Heart right ventricle (tissue), 16 donors: ENCODE measurements around the gene TNNT3. TPM values are rescaled to one million over a fixed set of nuclear protein-coding genes. Genes with fewer than 3 reads are reported as not detected.

Source experiments
- ATAC-seq, 8 donors: fragments of 200-7000 bp; cut with Tn5 transposase; one replicate each; pipeline ENCODE4 v1.9.1; 2020; ENCODE audit warnings: mild to moderate bottlenecking in 8 of 8, moderate library complexity in 8 of 8, moderate number of reproducible peaks in 1 of 8
- DNase-seq, 2 donors: peaks; one replicate each; pipeline ENCODE4 v3.0.0-alpha.2; 2020
- H3K27ac ChIP-seq, 10 donors: fragments of 200-600 bp; sonication (generic) in 2 of 10; one replicate each; pipeline versions ENCODE4 v1.5.0 to v1.8.0; 2020 to 2022; ENCODE audit warnings: mild to moderate bottlenecking in 3 of 10
- H3K27me3 ChIP-seq, 7 donors: fragments of 200-600 bp; one replicate each; pipeline ENCODE4 v1.8.0; 2021 to 2022; ENCODE audit warnings: mild to moderate bottlenecking in 2 of 7
- H3K36me3 ChIP-seq, 9 donors: fragments of 200-600 bp; sonication (generic) in 1 of 9; one replicate each; pipeline versions ENCODE4 v1.5.0 to v1.8.0; 2020 to 2022; ENCODE audit warnings: mild to moderate bottlenecking in 2 of 9
- H3K4me1 ChIP-seq, 9 donors: fragments of 200-600 bp; sonication (generic) in 1 of 9; one replicate each; pipeline versions ENCODE4 v1.5.0 to v1.8.0; 2020 to 2022; ENCODE audit warnings: mild to moderate bottlenecking in 4 of 9
- H3K4me3 ChIP-seq, 10 donors: fragments of 200-600 bp; sonication (generic) in 2 of 10; one replicate each; pipeline versions ENCODE4 v1.5.0 to v1.8.0; 2020 to 2022; ENCODE audit warnings: mild to moderate bottlenecking in 7 of 10, moderate library complexity in 2 of 10
- H3K9me3 ChIP-seq, 11 donors: fragments of 200-600 bp in 10 of 11; sonication (generic) in 2 of 11; one replicate each; pipeline versions ENCODE4 v1.5.0 to v1.8.0; 2013 to 2022; ENCODE audit warnings: mild to moderate bottlenecking in 2 of 11, control low read depth in 1 of 11, moderate library complexity in 1 of 11
- CTCF ChIP-seq, 9 donors: fragments of 200-600 bp; sonication (generic) in 2 of 9; IDR thresholded peaks; one replicate each; pipeline versions ENCODE4 v1.5.0 to v1.8.0; 2021 to 2022; ENCODE audit warnings: antibody characterized with exemption in 9 of 9, mild to moderate bottlenecking in 5 of 9, moderate library complexity in 1 of 9
- WGBS, 2 donors: extraction: QIAGEN DNeasy Blood & Tissue Kit; methylation state at CpG; one replicate each; pipeline ENCODE4 v1.1.7; 2013; ENCODE audit warnings: inconsistent platforms in 1 of 2; 5-methylcytosine and 5-hydroxymethylcytosine counted together
- intact Hi-C, 10 donors: fragments of 100-400 bp; cut with DNase I; formaldehyde crosslinking; loops; one replicate each; pipeline versions ENCODE4 v1.11.1 to v1.14.2; 2022
- polyA plus RNA-seq, 2 donors: library from polyadenylated mRNA; stranded (reverse); fragments of 200-250 nt; gene quantifications; one replicate each; pipeline ENCODE4 v1.2.3, GENCODE V29; 2013
- total RNA-seq, 10 donors: library from RNA; stranded (reverse); fragmentation: NEBNext Ultra II Directional in 3 of 10; extraction: Animal tissue kit (Norgen Biotek cat#: 25700) in 3 of 10; gene quantifications; one replicate each; pipeline versions ENCODE4 v1.2.1 to v1.2.4, GENCODE V29; 2021 to 2023
- donor health status: Arrhythmogenic right ventricular cardiomyopathy.
- donor health status: ischemic (EF 13 %, LVEDD 7.1; RV severe dilation, severe dysfunction).
- donor health status: healthy with polysubstance abuse.
- donor health status: DM: no; HTN: yes; CAD: no.
- donor health status: DM: no; HTN: no; CAD: no.
- donor health status: ischemic (EF 25% LVEDD 6.9; RV normal size, moderate dysfunction).
- donor health status: ischemic (EF 25% LVEDD 5.7; RV mildly dilated, moderate dysfunction).
- donor health status: healthy.
- donor health status: DM: yes; HTN: yes; CAD: no.
- donor health status: Ischemic cardiomyopathy.
- donor health status: ischemic (EF 35%, LVEDD 5.7; RV mildly dilated, moderate dysfunction).
- donor health status: nonischemic (EF 11% LVEDD 7.7; RV severe dilation, severe dysfunction).
- donor health status: DM: yes; HTN: yes; CAD: no.
- donor health status: PGD.
- donor health status: ischemic (EF 29% LVEDD 5.4; RV normal size, mild dysfunction).
- donor health status: nonischemic (EF 23%, LVEDD 6.1; RV moderate dilation, normal function).

Gene TNNT3
- total and polyA plus RNA-seq, 12 donors, result 12.5 to 49.9 (median 44.4) TPM

- no peak overlapping the region for H3K4me3 ChIP-seq
- no peaks in the 10 kb centered on the region for H3K27me3 ChIP-seq
- H3K27ac ChIP-seq, result no peak overlapping the region
- peak in 7 of 8 donors; percentile 13 to 68 (median 57) for ATAC-seq
- peak; percentile 25 to 51 for DNase-seq
- no peaks in the 10 kb centered on the region for H3K36me3 ChIP-seq
- peaks cover 0 to 10% (median 0%) of the 10 kb centered on the region in 9 donors for H3K4me1 ChIP-seq
- WGBS, 2 donors, result no CpG with 5 or more reads among the region's 11 CpGs
- TF ChIP-seq CTCF (IDR thresholded peaks at IDR 0.05), result no peak
- intact Hi-C loops, result loop anchor here in 2 of 10 donors (10.0 kb wide), 1 partner anchor 54 kb away; the partner anchor contains the start of gene PRR33 (in 2 of the 2)
- H3K9me3 ChIP-seq, result no peaks in the 10 kb centered on the region
Measured at GRCh38 chr11:1948389-1948788, 28.9 kb downstream of the TNNT3 start.

- TF ChIP-seq CTCF (IDR thresholded peaks at IDR 0.05), result no peak
- Histone ChIP-seq H3K27ac (no peak overlapping the region), H3K27me3 (no peaks in the 10 kb centered on the region), H3K36me3 (no peaks in the 10 kb centered on the region), H3K4me1 (peaks cover 0 to under 1% (median 0%) of the 10 kb centered on the region in 9 donors), H3K9me3 (no peaks in the 10 kb centered on the region), H3K4me3 (no peak overlapping the region)
- ATAC-seq (peak in 1 of 8 donors; percentile 12), DNase-seq (no peak)
- intact Hi-C loops, result loop anchor here in 2 of 10 donors (10.0 kb wide), 1 partner anchor 55 kb away; the partner anchor contains the start of gene PRR33 (in 2 of the 2)
- no CpG with 5 or more reads among the region's 6 CpGs for WGBS, 2 donors
Measured at GRCh38 chr11:1949302-1949701, 29.8 kb downstream of the TNNT3 start.

GRCh38 chr11:1949922-1950321, 30.4 kb downstream of the TNNT3 start:
- TF ChIP-seq CTCF (IDR thresholded peaks at IDR 0.05), result no peak
- H3K27me3 ChIP-seq, result no peaks in the 10 kb centered on the region
- intact Hi-C loops, result loop anchor here in 2 of 10 donors (10.0 kb wide), 1 partner anchor 55 kb away; the partner anchor contains the start of gene PRR33 (in 2 of the 2)
- no CpG with 5 or more reads among the region's 15 CpGs for WGBS, 2 donors
- no peak overlapping the region for H3K27ac ChIP-seq
- no peaks in the 10 kb centered on the region for H3K9me3 ChIP-seq
- no peak for DNase-seq
- H3K4me1 ChIP-seq, result no peaks in the 10 kb centered on the region
- ATAC-seq, result peak in 2 of 8 donors; percentile 5 to 15
- H3K36me3 ChIP-seq, result no peaks in the 10 kb centered on the region
- no peak overlapping the region for H3K4me3 ChIP-seq

GRCh38 chr11:1952806-1953482, 33.4 kb downstream of the TNNT3 start:
- no peak overlapping the region for H3K4me3 ChIP-seq
- WGBS, 2 donors, result no CpG with 5 or more reads among the region's 29 CpGs
- peak overlapping the region in 1 of 10 donors; percentile 36 for H3K27ac ChIP-seq
- no peaks in the 10 kb centered on the region for H3K27me3 ChIP-seq
- no peaks in the 10 kb centered on the region for H3K36me3 ChIP-seq
- TF ChIP-seq CTCF (IDR thresholded peaks at IDR 0.05), result no peak
- intact Hi-C loops, result no loop called here
- ATAC-seq (no peak), DNase-seq (peak in 1 of 2 donors; percentile 10)
- H3K4me1 ChIP-seq, result no peaks in the 10 kb centered on the region
- H3K9me3 ChIP-seq, result no peaks in the 10 kb centered on the region
